NCI-H526 treated with DMSO at 0.1 percent for 48 hours (cell line): ENCODE results near the gene KRT1.

Experiments
- DNase-seq: peaks from one replicate; lab custom pipeline; 2025; lab: John Stamatoyannopoulos, UW

KRT1 gene

DNA sequence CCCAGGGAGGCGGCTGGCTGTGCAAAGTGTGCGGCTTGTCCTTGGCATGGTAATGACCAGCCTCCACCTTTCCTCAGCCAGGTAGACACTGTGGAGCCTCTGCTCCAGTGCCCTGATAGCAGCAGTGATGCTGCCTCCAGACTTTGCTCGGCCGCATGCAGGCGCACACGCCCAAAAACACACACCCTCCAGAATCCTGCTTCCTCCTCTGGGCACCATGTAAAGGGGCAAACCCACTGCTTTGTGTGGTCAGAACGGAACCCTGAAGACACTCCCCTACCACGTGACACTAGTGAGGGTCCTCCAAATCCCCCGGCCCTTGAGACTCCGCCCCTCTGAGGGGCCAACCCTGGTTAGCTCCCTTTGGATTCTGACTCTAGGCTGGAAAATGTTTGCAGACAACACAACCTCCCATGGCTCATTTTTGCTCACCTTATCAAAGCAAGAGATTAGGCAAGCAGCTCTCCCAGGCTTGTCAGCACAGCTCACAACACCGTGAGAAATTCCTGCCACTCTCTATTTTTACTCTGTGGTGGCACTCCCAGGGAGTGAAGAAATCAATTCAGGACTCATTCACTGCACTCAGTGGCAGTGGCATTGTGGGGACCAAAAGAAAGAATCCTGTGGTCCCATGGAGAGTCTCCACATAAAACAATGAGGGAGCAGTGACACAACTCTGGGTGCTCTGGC, 18.6 kb upstream of the KRT1 start:
- DNase-seq, result no peak

DNA sequence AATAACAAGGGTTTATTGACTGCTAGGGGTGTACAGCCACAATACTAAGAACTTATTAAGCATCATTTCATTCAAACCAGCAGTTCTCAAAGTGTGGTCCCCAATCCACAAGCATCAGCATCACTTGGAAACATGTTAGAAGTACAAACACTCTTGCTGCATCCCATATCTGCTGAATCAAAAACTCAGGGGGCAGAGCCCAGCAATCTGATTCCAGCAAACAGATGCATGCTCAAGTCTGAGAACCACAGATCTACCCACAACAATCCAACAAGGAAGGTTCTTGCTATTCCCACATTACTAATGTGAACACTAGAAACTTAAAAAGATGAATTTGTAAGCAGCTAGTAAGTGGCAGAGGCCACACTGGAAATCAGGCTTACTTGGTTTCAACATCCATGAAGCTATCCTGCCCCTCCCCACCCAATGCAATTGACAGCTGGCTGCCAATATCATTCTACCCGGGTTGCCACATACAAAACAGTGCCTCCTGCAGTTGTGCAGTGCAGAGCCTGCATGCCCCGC, 16.9 kb upstream of the KRT1 start:
- no peak for DNase-seq

DNA sequence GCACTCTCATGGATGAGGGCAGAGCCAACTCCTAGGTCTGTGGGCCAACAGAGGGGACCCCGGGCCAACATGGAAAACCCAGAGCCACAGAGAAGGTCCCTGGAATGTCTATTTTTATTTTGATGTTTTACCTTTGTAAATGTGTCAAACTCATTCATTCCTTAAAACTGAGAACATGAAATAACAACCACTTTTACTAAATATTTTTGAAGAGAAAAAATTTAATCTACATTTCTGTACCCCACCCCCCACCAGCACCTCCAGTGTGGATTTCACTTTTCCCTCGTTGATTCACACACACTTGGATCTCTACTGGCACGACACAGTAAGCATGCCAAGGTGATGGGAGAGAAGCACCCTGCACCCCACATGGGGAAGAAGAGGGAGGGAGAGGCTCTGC, 16.4 kb upstream of the KRT1 start:
- no peak for DNase-seq

DNA sequence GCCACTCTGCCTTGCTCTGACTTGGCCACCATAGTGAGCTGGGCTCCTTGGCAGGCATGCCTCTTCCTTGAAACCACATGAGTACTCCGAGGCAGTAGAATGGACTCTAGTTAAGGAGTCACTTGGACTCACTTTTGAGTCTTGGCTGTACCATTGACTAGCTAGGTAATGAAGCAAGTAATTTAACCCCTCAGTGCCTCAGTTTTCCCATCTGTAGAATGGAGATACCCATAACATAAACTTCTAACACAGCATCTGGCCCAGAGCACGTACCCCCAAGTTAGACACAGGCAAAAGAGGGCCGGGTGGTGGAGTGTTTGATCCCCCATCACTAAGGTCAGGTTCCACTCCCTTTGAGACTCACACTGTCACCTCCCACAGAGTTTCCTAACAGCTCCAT, 14.8 kb upstream of the KRT1 start:
- DNase-seq, result no peak

DNA sequence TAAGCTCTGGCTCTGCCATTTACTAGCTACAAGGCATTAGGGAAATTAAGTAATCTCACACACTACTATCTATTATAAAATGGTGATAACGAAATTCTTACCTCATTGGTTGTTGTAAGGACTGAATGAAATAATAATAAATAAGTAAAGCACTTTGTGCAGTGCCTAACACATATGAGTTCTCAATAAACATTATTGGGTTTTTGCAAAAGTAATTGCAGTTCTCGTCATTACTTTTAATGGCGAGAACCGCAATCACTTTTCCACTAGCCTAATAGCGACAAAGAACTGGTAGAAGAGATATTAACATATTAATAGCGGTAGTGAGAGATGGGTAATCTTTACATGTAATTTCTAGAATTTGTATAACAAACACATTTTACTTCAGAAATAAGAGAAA, 13.9 kb upstream of the KRT1 start:
- DNase-seq, result no peak

DNA sequence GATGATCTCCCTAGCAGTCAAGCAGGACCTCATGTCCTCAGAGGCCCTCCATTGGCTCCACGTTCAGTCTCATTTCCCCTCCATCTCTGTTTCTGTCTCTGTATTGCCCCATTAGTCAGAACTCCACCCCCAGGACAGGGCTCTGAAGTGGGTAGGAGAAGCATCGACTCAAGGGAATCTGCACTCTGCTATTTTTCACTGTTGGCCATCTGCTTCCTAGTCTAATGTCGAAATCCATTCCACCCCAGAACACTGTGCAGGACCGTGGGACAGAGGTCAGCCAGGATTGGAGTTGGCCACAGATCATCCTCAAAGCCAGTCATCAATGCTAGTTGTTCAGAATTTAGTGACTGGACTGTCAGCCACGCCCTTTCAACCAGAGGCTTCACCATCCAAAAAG, 13.1 kb upstream of the KRT1 start:
- DNase-seq, result no peak

DNA sequence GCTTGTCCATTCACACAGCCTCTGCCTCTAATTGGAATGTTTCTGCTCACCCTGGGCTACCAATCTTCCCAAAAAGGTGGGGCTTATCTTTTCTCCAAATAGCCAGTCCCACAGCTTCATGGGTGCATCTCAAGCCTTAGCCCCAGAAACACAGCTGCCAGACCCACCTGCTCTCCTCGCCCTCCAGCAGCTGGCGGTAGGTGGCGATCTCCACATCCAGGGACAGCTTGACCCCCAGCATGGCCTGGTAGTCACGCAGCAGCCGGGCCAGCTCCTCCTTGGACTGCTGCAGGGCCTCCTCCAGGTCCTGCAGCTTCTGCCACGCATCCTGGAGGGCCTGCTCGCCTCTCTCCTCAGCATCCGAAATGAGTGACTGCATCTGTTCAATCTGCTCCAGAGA, 12.0 kb upstream of the KRT1 start:
- no peak for DNase-seq

DNA sequence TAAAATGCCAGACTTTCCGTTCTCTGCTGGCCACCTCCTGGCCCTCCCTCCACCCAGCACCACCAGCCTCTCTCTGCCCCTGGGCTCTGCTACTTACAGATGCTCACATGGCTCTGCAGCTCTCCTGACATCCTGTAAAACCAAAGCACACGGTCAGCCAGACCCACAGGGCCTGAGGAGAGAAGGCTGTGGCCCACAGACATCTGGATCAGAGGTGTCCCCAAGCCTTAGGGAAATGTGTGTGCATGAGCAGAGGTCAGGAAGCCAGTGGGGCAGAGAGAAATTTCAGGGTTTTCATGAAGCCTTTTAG, 11.6 kb upstream of the KRT1 start:
- no peak for DNase-seq

DNA sequence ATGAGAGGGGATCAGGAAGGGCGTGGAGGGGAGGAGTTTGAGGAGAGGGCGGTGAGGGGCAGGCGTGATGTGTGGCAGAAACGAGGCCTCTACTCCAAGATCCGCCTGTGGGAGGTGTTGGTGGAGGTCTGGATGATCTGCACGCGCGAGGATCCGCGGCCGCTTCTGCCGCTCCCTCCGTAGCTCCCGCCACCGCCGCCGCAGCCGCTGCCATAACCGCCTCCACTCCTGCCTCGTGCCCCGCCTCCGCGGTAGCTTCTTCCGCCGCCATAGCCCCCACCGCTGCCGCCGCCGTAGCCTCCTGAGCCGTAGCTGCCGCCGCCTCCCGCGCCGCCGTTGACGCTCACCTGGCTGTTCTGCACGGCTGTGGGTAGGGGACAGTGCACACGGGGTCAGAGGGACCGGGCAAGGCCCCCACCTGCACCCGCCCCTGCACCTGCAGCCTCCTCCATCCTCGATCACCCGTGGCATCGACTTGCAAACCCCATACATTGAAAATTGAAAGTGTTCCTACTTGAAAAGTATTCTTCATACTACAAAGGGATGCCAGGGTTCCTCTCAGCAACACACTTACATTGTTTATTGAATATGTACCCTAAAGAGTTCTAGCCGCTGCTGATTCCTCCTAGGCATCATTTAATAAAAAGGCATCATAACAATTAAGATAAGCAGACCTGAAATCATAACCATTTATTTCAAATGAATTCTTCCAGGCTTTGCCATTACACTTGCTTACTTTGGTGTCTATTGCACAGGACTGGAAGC, 11.1 kb upstream of the KRT1 start:
- DNase-seq, result peak; percentile 13

DNA sequence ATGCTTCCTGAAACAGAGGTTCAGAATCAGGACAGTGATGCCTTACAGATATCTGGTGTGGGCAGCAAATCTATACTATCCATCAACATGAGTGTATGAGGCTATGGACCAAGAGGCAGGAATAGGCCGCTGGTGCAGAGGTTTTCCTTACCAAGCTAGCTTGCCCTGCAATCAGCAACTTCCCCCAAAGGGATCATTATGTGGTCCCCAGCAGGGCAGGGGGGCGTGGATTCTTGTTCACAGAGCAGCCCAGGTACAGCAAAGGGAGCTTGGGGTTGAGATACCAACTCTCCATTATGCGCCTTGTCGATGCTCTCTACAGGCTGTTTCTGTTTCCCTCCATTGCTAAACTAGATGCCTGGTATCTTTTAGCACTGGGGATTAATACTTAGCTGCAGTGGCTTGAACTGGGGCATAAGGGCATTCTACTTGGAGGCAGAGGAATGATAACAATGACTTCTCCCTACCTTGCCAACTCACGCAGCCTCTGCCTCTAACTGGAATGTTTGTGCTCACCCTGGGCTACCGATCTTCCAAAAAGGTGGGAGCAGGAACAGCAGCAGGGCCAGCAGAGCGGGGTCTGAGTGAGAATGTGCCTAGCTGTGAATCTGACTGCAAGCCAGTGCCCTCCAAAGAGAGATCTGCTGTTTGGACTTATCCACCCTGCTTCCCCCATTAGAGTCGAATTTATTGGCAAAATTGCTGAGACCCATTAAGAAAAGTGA, 10.3 kb upstream of the KRT1 start:
- no peak for DNase-seq

DNA sequence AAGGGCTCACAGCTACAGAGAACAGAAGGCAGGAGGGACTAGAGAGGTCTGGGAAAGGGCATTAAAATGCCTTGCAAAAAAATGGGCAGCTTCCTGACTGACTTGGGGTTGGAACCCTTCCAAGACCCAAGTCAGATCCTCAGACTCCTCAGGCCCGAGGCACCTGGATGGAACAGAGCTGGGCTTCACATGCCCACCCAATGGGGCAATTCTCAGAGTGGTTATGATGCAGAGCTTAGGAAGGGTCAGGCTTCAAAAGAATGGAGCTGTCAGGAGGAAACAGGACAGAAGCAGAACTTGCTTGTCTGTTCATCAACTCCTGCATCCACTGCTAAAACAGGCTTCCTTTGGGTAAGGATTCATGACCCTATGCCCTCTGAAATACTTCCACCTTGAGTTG, 9.7 kb upstream of the KRT1 start:
- no peak for DNase-seq

DNA sequence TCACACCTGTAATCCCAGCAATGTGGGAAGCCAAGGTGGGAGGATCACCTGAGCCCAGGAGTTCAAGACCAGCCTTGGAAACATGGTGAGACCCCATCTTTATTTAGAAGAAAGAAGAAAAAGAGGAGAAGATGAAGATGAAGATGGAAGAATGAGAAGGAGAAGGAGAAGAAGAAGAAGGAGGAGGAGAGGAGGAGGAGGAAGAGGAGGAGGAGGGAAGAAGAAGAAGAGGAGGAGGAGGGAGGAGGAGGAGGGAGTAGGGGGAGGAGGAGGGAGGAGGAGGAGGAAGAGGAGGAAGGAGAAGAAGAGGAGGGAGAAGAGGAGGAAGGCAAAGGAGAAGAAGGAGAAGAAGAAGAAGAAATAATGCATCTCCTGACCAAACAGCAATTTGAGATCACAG, 9.0 kb upstream of the KRT1 start:
- no peak for DNase-seq

DNA sequence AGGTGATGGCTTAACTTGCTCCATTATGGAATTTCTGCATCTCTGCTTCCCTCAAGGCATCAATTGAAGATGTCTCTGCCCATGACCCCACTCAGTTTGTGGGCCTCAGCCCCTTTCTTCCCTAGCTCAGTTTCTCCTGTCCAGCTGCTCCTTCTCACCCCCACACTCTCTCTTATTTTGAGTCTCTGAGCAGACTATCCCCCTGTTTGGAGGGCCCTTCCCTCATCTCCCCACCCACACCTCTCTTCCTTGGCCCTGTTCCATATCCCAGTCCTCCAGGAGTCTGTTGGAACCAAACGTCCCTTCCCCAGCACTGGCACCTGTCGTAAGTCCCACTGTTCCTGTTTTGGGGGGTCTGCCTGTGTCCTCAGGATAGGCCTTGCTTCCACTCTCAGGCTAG, 8.3 kb upstream of the KRT1 start:
- DNase-seq, result no peak

DNA sequence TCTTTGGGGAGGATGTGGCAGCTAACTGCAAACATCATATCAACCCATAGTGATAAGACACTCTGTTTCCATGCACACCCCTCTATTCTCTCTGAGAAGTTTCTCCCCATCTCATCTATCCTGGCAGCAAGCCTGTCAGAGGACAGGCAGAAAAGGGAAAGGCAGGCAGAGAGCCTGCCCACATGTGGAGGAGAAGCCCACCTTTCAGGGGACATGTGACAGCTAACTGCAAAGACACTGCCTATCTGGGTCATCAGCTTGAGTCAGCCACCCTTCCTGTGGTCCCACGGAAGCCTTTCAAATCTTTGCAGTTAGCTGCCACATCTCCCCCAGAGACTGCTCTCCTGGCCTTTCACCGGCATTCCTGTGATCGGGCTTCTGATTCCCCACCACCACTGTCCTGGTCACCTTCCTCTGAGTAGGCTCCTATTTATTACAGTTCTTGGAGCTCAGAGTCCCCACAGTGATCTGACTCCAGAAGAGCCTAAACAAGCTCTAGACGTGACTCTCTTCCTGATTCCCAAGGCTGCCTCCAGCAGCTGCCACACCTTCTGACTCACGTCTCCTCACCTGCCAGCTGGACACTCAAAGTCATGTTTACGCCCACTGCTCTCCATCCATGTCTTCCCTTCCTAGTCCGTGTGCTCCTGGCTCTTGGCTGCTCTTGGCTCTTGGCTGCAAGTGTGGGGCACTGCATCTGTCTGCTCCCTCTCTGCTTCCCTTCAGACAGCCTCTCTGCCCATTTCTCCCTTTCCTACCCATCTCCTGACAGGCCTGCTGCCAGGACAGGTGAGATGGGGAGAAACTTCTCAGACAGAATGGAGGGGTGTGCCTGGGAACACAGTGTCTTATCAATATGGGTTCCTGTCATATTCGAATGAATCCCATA, 7.5 kb upstream of the KRT1 start:
- DNase-seq, result no peak

DNA sequence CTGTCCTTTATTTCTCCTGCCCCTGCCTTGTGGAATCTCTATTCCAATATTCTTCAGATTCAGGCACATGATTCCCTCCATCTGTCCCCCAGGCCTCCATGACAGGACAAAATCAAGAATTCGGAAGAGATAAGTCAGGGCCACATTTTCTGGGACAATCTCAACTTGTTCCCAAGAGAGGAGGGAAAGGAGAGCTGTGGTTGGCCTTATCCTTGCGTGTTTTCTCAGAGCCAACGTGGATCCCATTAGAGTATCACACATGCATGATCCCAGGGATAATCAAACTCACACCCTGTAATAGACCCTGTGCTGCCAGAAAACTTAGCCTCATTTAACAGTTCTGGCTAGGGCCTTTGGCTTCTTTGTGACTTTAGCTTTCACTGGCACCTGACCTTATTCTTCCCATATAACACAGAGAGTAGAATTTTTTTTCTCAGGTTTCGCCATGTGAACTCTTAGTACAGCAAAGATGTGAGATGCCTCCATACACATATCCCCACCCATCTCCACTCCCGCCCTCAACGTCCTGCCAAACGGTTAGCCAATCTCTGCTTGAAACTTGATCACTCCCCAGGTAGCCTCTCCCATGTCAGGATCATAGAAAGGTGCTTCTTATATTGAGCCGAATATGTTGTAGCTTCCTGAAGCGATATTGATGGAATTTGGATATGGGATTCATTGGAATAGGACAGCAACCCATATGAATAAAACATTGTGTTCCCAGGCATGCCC, 6.7 kb upstream of the KRT1 start:
- no peak for DNase-seq

DNA sequence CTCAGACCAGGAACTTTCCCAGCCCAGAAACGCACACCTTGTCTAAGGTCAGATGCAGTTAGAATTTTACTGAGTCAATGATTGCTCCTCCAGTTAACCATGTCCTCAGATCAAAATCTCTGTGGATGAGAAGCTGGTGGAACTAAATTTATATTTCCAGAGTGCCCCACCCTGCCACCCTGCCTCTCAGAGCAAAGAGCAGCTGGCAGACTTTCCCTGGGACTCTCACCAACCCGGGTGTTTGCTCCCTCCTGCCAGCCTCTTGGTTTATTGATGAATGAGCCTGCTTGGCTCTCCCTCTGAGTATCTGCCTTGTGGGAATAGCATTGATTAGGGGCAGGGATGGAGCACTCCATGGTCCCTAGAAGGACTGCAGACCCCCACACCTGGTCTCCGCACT, 5.9 kb upstream of the KRT1 start:
- DNase-seq, result no peak

DNA sequence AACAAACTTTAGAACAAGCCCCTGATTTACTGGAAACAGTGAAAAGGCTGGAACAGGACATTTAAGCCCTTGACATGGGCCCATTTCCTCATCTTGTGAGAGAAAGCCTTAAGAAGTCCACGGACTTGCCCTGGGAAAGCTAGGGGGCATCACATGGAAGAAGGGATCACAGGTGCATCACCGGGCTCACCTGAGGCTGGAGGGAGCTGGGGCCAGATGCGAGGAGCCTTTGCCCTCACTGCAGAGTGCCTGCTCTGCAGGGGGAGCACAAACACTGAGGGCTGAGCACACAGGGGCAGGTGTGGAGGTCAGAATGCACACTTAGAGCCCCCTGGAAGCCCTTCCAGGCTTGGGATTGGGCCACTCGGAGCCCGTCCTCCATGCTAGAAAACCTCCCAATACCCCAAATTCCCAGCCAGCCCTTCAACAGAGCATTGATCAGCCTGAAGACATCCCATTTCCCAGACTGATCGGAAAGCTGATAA, 5.2 kb upstream of the KRT1 start:
- no peak for DNase-seq

DNA sequence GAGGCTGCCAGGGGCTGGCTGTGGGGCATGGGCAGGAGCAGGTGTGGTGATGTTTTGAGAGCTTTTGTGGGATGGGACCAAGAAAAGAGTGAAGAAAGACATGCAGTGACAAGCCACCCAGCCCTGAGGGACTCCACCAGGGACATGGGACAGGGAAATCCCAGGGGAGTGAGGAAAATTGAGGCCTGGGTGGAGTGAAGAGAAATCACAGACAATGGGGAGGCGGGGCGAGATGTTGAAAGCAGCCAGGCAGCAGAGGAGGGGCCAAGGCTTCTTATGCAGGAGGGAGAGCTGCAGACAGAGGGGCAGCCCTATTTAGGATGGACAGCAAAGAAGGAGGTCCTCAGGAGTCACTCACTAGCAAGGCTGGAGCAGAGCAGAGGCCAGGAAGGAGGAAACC, 4.2 kb upstream of the KRT1 start:
- DNase-seq, result no peak

DNA sequence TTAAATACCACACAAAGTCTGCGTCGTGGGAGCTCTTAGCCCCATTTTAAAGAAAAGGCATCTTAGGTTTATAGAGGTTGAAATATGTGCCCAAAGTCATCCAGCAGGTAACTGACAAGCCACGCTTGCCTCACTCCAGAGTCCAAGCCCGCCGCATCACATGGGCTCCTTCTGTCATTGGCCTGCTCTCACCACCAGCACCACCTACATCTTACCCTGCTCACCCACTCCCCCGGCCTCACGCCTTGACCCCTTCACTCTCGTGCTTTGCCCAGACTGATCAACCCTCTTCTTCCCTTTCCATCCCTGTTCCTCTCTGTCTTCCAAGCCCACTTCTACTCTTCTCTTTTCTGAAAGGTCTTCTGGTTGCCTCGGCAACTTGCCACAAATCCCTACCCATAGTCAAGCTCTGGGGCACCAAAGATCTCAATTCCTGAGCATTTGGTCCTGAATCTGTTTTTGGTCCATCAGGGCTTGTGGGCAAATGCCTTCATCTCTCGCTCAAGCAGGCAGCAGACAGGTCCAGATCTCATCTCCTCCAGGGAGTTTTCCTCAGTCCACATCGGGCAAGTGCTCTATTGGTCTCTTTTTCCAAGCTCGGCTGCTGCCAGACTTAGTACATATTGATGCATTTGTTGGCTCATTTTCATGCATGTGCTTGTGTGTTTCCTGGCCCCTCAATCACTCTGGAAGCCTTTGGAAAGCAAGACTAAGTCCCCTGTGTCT, 3.5 kb upstream of the KRT1 start:
- no peak for DNase-seq

DNA sequence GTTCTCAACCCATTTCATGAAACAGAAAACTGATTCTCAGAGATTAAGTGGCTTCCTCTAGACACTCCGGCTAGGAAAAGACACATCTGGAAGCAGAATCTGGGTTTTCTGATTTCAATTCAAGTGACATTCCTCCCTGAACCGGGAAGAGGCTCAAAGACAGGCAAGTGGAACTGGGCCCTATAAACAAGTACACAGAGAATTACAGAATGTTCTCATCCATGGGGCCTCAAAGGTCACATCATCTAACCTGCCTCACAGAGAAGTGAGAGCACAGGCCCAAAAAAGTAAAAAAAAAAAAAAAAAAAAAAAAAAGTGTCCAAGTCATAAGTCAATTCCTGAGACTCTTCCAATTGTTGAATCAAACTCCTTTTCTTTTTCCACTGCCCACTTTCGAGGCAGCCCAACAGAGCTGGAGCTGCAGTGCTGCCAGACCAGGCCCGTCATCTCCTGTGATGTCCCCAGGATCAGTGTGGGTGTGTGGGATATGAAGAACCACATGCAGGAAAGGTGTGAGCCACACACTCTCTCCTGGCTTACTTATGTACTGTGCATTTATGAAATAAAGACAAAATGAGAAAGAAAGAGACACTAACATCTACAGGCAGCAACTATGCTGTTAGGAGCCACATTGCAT, 2.8 kb upstream of the KRT1 start:
- no peak for DNase-seq
